SU-DHL-6 (cell line): ENCODE results near the gene PRR15.

Experiments used
- H2AFZ ChIP-seq: fragments of 200-600 bp; sonication (generic); 2 replicates; pipeline ENCODE4 v1.6.1; 2014; ENCODE audit warnings: low read depth, mild to moderate bottlenecking, moderate library complexity, mixed read lengths, antibody characterized with exemption, low read length; ENCODE audit not compliant: severe bottlenecking
- H3F3A ChIP-seq: fragments of 200-600 bp; shearing (Covaris generic); 2 replicates; pipeline ENCODE4 v1.6.0; 2016; ENCODE audit warnings: antibody characterized with exemption, mild to moderate bottlenecking; ENCODE audit not compliant: insufficient read depth
- H3K27ac ChIP-seq: fragments of 200-600 bp; sonication (generic); 2 replicates; pipeline ENCODE4 v1.5.1; 2016; ENCODE audit warnings: low read depth, mild to moderate bottlenecking, low read length, moderate library complexity, mixed read lengths
- H3K27me3 ChIP-seq: fragments of 200-600 bp; sonication (generic), shearing (Covaris generic); 2 replicates; pipeline ENCODE4 v1.6.0; 2014; ENCODE audit warnings: mild to moderate bottlenecking, low read length
- H3K36me3 ChIP-seq: fragments of 200-600 bp; sonication (generic); 2 replicates; pipeline ENCODE4 v1.6.1; 2014; ENCODE audit warnings: mild to moderate bottlenecking, low read length, mixed read lengths
- H3K4me2 ChIP-seq: fragments of 300-600, 200-600 bp; shearing (Covaris generic), sonication (generic); 2 replicates; pipeline ENCODE4 v1.6.0; 2014; ENCODE audit warnings: low read length, low read depth, mild to moderate bottlenecking; ENCODE audit not compliant: poor library complexity, severe bottlenecking
- H3K4me3 ChIP-seq: fragments of 200-600 bp; sonication (generic); 2 replicates; pipeline ENCODE4 v1.5.1; 2014; ENCODE audit warnings: antibody characterized with exemption, low read length, mild to moderate bottlenecking, mixed read lengths; ENCODE audit not compliant: insufficient read depth, poor library complexity, severe bottlenecking
- H3K79me2 ChIP-seq: fragments of 200-600 bp; sonication (generic); 2 replicates; pipeline ENCODE4 v1.6.1; 2014; ENCODE audit warnings: mild to moderate bottlenecking, low read length, moderate library complexity; ENCODE audit not compliant: insufficient read depth
- H3K9ac ChIP-seq: fragments of 200-600 bp; sonication (generic); 2 replicates; pipeline ENCODE4 v1.7.0; 2014; ENCODE audit warnings: mild to moderate bottlenecking, low read length
- H3K9me2 ChIP-seq: fragments of 200-600 bp; sonication (generic); replicated peaks from 2 replicates; pipeline ENCODE4 v1.6.1; 2014; ENCODE audit warnings: low read length; ENCODE audit not compliant: insufficient read depth
- H3K9me3 ChIP-seq: fragments of 200-600 bp; sonication (generic); 2 replicates; pipeline ENCODE4 v1.6.1; 2014; ENCODE audit warnings: low read length, mixed read lengths; ENCODE audit not compliant: insufficient read depth
- H4K20me1 ChIP-seq: fragments of 200-600 bp; sonication (generic); 2 replicates; pipeline ENCODE4 v1.6.1; 2014; ENCODE audit warnings: low read depth, mild to moderate bottlenecking, antibody characterized with exemption, low read length, moderate library complexity, mixed read lengths
- CTCF ChIP-seq: fragments of 200-600 bp; sonication (generic); IDR thresholded peaks from one replicate; pipeline ENCODE4 v1.5.1; 2017; ENCODE audit warnings: antibody characterized with exemption, mild to moderate bottlenecking, low read length, moderate library complexity; ENCODE audit not compliant: insufficient read depth, poor library complexity, severe bottlenecking
- EZH2phosphoT487 ChIP-seq: fragments of 200-600 bp; sonication (generic), shearing (Covaris generic); conservative IDR thresholded peaks from 2 replicates; pipeline ENCODE4 v1.6.1; 2018; ENCODE audit warnings: mild to moderate bottlenecking, antibody characterized with exemption, low read length, moderate library complexity, mixed read lengths

The PRR15 gene

GRCh38 chr7:29612596-29612995, 49.0 kb downstream of the PRR15 start:
- Histone ChIP-seq H3K4me3 (no peak overlapping the region), H3F3A (no peaks in the 10 kb centered on the region), H3K79me2 (no peaks in the 10 kb centered on the region), H3K9me2 (no peaks in the 10 kb centered on the region), H3K9ac (no peak overlapping the region), H3K4me2 (no peak overlapping the region), H3K27ac (no peak overlapping the region), H2AFZ (no peak overlapping the region), H3K27me3 (no peaks in the 10 kb centered on the region; the same call in 1 of the 2 replicates), H4K20me1 (no peaks in the 10 kb centered on the region), H3K9me3 (0 out of 2 replicates have a peak, but pooled peaks cover 4% of the 10 kb centered on the region), H3K36me3 (no peaks in the 10 kb centered on the region)
- TF ChIP-seq EZH2phosphoT487 (no peak), CTCF (no peak)

GRCh38 chr7:29613100-29613499, 49.5 kb downstream of the PRR15 start:
- no peaks in the 10 kb centered on the region for H3K79me2 ChIP-seq
- no peak overlapping the region for H2AFZ ChIP-seq
- H3K4me3 ChIP-seq: no peak overlapping the region
- TF ChIP-seq CTCF (no peak), EZH2phosphoT487 (no peak)
- no peak overlapping the region for H3K9ac ChIP-seq
- H3K27ac ChIP-seq: no peak overlapping the region
- no peaks in the 10 kb centered on the region for H3K9me2 ChIP-seq
- H4K20me1 ChIP-seq: no peaks in the 10 kb centered on the region
- no peak overlapping the region for H3K4me2 ChIP-seq
- no peaks in the 10 kb centered on the region for H3K36me3 ChIP-seq
- no peaks in the 10 kb centered on the region for H3F3A ChIP-seq
- 0 out of 2 replicates have a peak, but pooled peaks cover 4% of the 10 kb centered on the region for H3K9me3 ChIP-seq
- no peaks in the 10 kb centered on the region; the same call in 1 of the 2 replicates for H3K27me3 ChIP-seq

- no peaks in the 10 kb centered on the region for H3K36me3 ChIP-seq
- H3K9me2 ChIP-seq: no peaks in the 10 kb centered on the region
- H2AFZ ChIP-seq: no peak overlapping the region
- no peak overlapping the region for H3K4me3 ChIP-seq
- H3K4me2 ChIP-seq: no peak overlapping the region
- H4K20me1 ChIP-seq: no peaks in the 10 kb centered on the region
- H3K27ac ChIP-seq: no peak overlapping the region
- H3K9me3 ChIP-seq: 0 out of 2 replicates have a peak, but pooled peaks cover 4% of the 10 kb centered on the region
- H3K79me2 ChIP-seq: no peaks in the 10 kb centered on the region
- no peak overlapping the region for H3K9ac ChIP-seq
- no peaks in the 10 kb centered on the region for H3F3A ChIP-seq
- H3K27me3 ChIP-seq: no peaks in the 10 kb centered on the region; the same call in 1 of the 2 replicates
- no peak for TF ChIP-seq CTCF
- TF ChIP-seq EZH2phosphoT487: no peak
These were observed 50.6 kb downstream of the PRR15 start for GRCh38 chr7:29614229-29614628.
